Mesendoderm (in vitro differentiated cells): ENCODE measurements around the gene PDIA5.

Source experiments
- DNase-seq: peaks from one replicate; pipeline ENCODE4 v3.0.0; 2013
- H2AK5ac ChIP-seq: 2 replicates; pipeline ENCODE4 v1.6.1; 2013; ENCODE audit warnings: low read length, inconsistent platforms
- H2BK120ac ChIP-seq: 2 replicates; pipeline ENCODE4 v1.6.1; 2013; ENCODE audit warnings: low read depth, mild to moderate bottlenecking, low read length, moderate library complexity, mixed read lengths
- H2BK15ac ChIP-seq: replicated peaks from 2 replicates; pipeline ENCODE4 v1.6.1; 2013; ENCODE audit warnings: low read depth, mild to moderate bottlenecking, moderate library complexity
- H2BK5ac ChIP-seq: 2 replicates; pipeline ENCODE4 v1.6.1; 2013; ENCODE audit warnings: low read length, inconsistent platforms
- H3K18ac ChIP-seq: 2 replicates; pipeline ENCODE4 v1.6.1; 2013; ENCODE audit warnings: mild to moderate bottlenecking, low read length, mixed read lengths
- H3K23ac ChIP-seq: one replicate; pipeline ENCODE4 v1.6.1; 2013; ENCODE audit warnings: low read length
- H3K27ac ChIP-seq: 2 replicates; pipeline ENCODE4 v1.5.1; 2013; ENCODE audit warnings: low read depth, mild to moderate bottlenecking, inconsistent platforms, low read length, moderate library complexity
- H3K27me3 ChIP-seq: 2 replicates; pipeline ENCODE4 v1.6.1; 2013; ENCODE audit warnings: low read length, control low read depth, mild to moderate bottlenecking, inconsistent platforms; ENCODE audit not compliant: insufficient read depth, poor library complexity
- H3K36me3 ChIP-seq: 2 replicates; pipeline ENCODE4 v1.6.1; 2013; ENCODE audit warnings: low read length, inconsistent platforms; ENCODE audit not compliant: control insufficient read depth, insufficient read depth
- H3K4ac ChIP-seq: one replicate; pipeline ENCODE4 v1.6.1; 2013; ENCODE audit warnings: low read depth, mild to moderate bottlenecking, low read length, moderate library complexity
- H3K4me1 ChIP-seq: 2 replicates; pipeline ENCODE4 v1.6.1; 2013; ENCODE audit warnings: low read depth, low read length, inconsistent platforms; ENCODE audit not compliant: control insufficient read depth
- H3K4me2 ChIP-seq: 2 replicates; pipeline ENCODE4 v1.6.1; 2013; ENCODE audit warnings: low read length
- H3K4me3 ChIP-seq: 2 replicates; pipeline ENCODE4 v1.5.1; 2013; ENCODE audit warnings: mild to moderate bottlenecking, low read length
- H3K56ac ChIP-seq: one replicate; pipeline ENCODE4 v1.6.1; 2013; ENCODE audit warnings: low read length
- H3K79me1 ChIP-seq: 2 replicates; pipeline ENCODE4 v1.6.1; 2013; ENCODE audit warnings: low read length, inconsistent platforms
- H3K79me2 ChIP-seq: 2 replicates; pipeline ENCODE4 v1.6.1; 2013; ENCODE audit warnings: mild to moderate bottlenecking, low read length; ENCODE audit not compliant: control insufficient read depth, insufficient read depth
- H3K9ac ChIP-seq: 2 replicates; pipeline ENCODE4 v1.6.1; 2013; ENCODE audit warnings: low read length, inconsistent platforms
- H4K5ac ChIP-seq: one replicate; pipeline ENCODE4 v1.6.1; 2013; ENCODE audit warnings: low read length
- H4K8ac ChIP-seq: one replicate; pipeline ENCODE4 v1.6.1; 2013; ENCODE audit warnings: low read depth, mild to moderate bottlenecking, control low read depth, low read length, moderate library complexity
- WGBS: extraction: QIAGEN DNeasy Blood & Tissue Kit; methylation state at CpG from one replicate; pipeline ENCODE4 v1.1.7; 2013; ENCODE audit warnings: low lambda C conversion rate, missing lambda C conversion rate; ENCODE audit not compliant: insufficient coverage; ENCODE audit errors: extremely low coverage; 5-methylcytosine and 5-hydroxymethylcytosine counted together

Gene PDIA5

GRCh38 chr3:123021388-123021787 is 45.4 kb upstream of the PDIA5 start:
- Histone ChIP-seq H3K4me2 (no peak overlapping the region), H3K18ac (no peak overlapping the region), H3K9ac (peak overlapping the region; percentile 9), H3K4ac (no peak overlapping the region), H3K79me2 (no peaks in the 10 kb centered on the region), H4K5ac (no peak overlapping the region), H2BK120ac (no peak overlapping the region), H3K23ac (no peak overlapping the region), H3K27me3 (peaks cover 3% of the 10 kb centered on the region), H3K36me3 (no peaks in the 10 kb centered on the region), H3K56ac (no peak overlapping the region), H2BK15ac (no peak overlapping the region), H4K8ac (no peak overlapping the region), H3K79me1 (peaks cover 2% of the 10 kb centered on the region), H3K4me3 (no peak overlapping the region), H2BK5ac (no peak overlapping the region), H3K27ac (no peak overlapping the region), H2AK5ac (no peak overlapping the region), H3K4me1 (peaks cover 21% of the 10 kb centered on the region)
- DNase-seq, result peak; percentile 78
- WGBS, result no CpG with 5 or more reads among the region's 7 CpGs

GRCh38 chr3:123021996-123022510 is 44.8 kb upstream of the PDIA5 start:
- H3K79me2 ChIP-seq, result no peaks in the 10 kb centered on the region
- H3K36me3 ChIP-seq, result no peaks in the 10 kb centered on the region
- no peak overlapping the region for H3K9ac ChIP-seq
- H4K8ac ChIP-seq, result no peak overlapping the region
- H3K18ac ChIP-seq, result no peak overlapping the region
- H3K27me3 ChIP-seq, result peaks cover 3% of the 10 kb centered on the region
- H2AK5ac ChIP-seq, result no peak overlapping the region
- H3K4me3 ChIP-seq, result no peak overlapping the region
- H3K4me1 ChIP-seq, result peaks cover 21% of the 10 kb centered on the region
- no peak overlapping the region for H2BK15ac ChIP-seq
- no peak overlapping the region for H3K27ac ChIP-seq
- H3K4ac ChIP-seq, result no peak overlapping the region
- H3K56ac ChIP-seq, result peak overlapping the region; percentile 15
- H3K4me2 ChIP-seq, result no peak overlapping the region
- H2BK5ac ChIP-seq, result no peak overlapping the region
- H2BK120ac ChIP-seq, result no peak overlapping the region
- no peak for DNase-seq
- no peak overlapping the region for H4K5ac ChIP-seq
- H3K23ac ChIP-seq, result no peak overlapping the region
- H3K79me1 ChIP-seq, result peaks cover 2% of the 10 kb centered on the region
- no CpG with 5 or more reads among the region's 7 CpGs for WGBS

- Histone ChIP-seq H3K27ac (no peak overlapping the region), H3K79me2 (no peaks in the 10 kb centered on the region), H3K56ac (no peak overlapping the region), H3K79me1 (peaks cover 2% of the 10 kb centered on the region), H3K4me3 (no peak overlapping the region), H3K27me3 (peaks cover 3% of the 10 kb centered on the region), H2BK15ac (no peak overlapping the region), H2BK5ac (no peak overlapping the region), H3K4ac (no peak overlapping the region), H3K9ac (no peak overlapping the region), H4K8ac (no peak overlapping the region), H4K5ac (no peak overlapping the region), H3K4me2 (no peak overlapping the region), H3K23ac (no peak overlapping the region), H2AK5ac (no peak overlapping the region), H2BK120ac (no peak overlapping the region), H3K36me3 (no peaks in the 10 kb centered on the region), H3K18ac (no peak overlapping the region), H3K4me1 (peaks cover 21% of the 10 kb centered on the region)
- no peak for DNase-seq
- no CpG with 5 or more reads among the region's 1 CpG for WGBS
Observed at GRCh38 chr3:123024056-123024455, 42.8 kb upstream of the PDIA5 start.

- Histone ChIP-seq H3K4me2 (peak overlapping the region; percentile 77), H3K36me3 (no peaks in the 10 kb centered on the region), H3K4ac (no peak overlapping the region), H3K18ac (peak overlapping the region; percentile 22), H3K79me1 (peaks cover 2% of the 10 kb centered on the region), H3K9ac (peak overlapping the region; percentile 68), H2BK120ac (no peak overlapping the region), H3K4me1 (peaks cover 16% of the 10 kb centered on the region), H3K79me2 (no peaks in the 10 kb centered on the region), H2BK5ac (no peak overlapping the region), H4K5ac (no peak overlapping the region), H2BK15ac (no peak overlapping the region), H3K27me3 (peaks cover 3% of the 10 kb centered on the region), H3K27ac (no peak overlapping the region), H3K23ac (no peak overlapping the region), H2AK5ac (no peak overlapping the region), H4K8ac (no peak overlapping the region), H3K56ac (peak overlapping the region; percentile 93), H3K4me3 (peak overlapping the region; percentile 59)
- no CpG with 5 or more reads among the region's 33 CpGs for WGBS
- DNase-seq, result peak; percentile 82
Observed at GRCh38 chr3:123025642-123026521, 40.9 kb upstream of the PDIA5 start.

- no peak overlapping the region for H4K5ac ChIP-seq
- H3K27ac ChIP-seq, result no peak overlapping the region
Observed at GRCh38 chr3:123026565-123027291, 40.1 kb upstream of the PDIA5 start.

More at GRCh38 chr3:123026565-123027291, 40.1 kb upstream of the PDIA5 start:
- Histone ChIP-seq H3K23ac (peak overlapping the region; percentile 17), H3K18ac (peak overlapping the region; percentile 2), H3K4me3 (peak overlapping the region; percentile 59), H3K4me1 (peaks cover 8% of the 10 kb centered on the region), H3K4ac (no peak overlapping the region), H3K27me3 (peaks cover 3% of the 10 kb centered on the region), H2BK15ac (no peak overlapping the region), H3K4me2 (peak overlapping the region; percentile 94), H2BK5ac (no peak overlapping the region), H4K8ac (no peak overlapping the region), H3K79me1 (peaks cover 2% of the 10 kb centered on the region), H3K36me3 (no peaks in the 10 kb centered on the region), H3K79me2 (no peaks in the 10 kb centered on the region), H2AK5ac (no peak overlapping the region), H2BK120ac (no peak overlapping the region), H3K56ac (peak overlapping the region; percentile 93), H3K9ac (peak overlapping the region; percentile 82)
- no CpG with 5 or more reads among the region's 62 CpGs for WGBS
- peak; percentile 75 for DNase-seq
